Thyroid gland (tissue), 4 donors: Measurements from ENCODE around the gene ZNF318.

Experiments used
- POLR2A ChIP-seq, 2 donors: fragments of 450-650 bp; IDR thresholded peaks; one replicate each; pipeline ENCODE4 v1.6.1; 2017; ENCODE audit warnings: antibody characterized with exemption in 2 of 2, mild to moderate bottlenecking in 2 of 2, moderate library complexity in 1 of 2
- TF ChIP-seq, protein P1 (sequence below), 6 experiments: fragments of 200-600 bp in 3 of 6; fragments of 450-650 bp in 3 of 6; sonication (generic) in 3 of 6; IDR thresholded peaks; one replicate each; pipeline ENCODE4 v1.5.1; 2016 to 2019; ENCODE audit warnings: antibody characterized with exemption in 6 of 6, mild to moderate bottlenecking in 2 of 6, inconsistent platforms in 1 of 6, moderate library complexity in 1 of 6

DNA sequence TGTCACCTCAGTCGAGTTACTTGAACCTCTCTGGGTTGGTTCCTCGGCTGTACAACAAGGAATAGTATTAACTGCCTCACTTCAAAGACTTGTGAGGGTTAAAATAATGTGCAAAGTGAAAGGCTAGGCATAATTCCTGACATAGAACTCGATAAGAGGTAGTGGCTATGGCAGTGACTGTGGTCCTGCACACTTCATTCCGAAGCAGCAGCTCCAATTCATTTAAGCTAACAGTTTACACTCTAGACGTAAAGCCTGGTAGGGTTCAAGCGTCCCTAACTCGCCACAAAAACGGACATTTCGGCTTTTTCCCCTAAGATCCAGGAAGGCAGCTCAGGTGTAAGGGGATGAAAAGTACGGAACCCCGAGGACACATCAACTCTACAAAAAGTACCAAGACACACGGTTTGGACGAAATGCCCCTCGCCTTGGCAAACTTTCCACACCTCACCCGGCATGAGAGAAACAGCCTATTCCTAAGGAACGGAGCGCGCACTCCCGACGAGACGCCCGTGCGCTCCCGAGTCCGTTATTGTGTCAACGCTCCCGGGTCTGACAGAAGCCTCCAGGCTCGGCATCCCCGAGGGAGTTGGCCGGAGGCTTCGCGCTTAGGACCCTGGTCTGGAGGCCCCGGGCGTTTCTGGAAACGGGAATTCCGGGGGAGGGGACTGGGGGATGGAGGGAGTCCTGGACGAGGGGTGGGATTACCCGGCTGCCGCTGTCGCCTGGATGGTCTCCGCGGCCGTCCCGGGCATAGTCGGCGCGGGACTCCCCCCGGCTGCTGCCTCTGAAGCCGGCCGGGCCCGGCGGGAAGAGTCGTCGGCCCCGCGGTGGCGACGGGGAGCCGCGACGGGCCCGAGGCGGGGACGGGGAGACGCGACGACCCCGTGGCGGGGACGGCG, 937 bp downstream of the ZNF318 start:
- TF ChIP-seq, protein P1, sequence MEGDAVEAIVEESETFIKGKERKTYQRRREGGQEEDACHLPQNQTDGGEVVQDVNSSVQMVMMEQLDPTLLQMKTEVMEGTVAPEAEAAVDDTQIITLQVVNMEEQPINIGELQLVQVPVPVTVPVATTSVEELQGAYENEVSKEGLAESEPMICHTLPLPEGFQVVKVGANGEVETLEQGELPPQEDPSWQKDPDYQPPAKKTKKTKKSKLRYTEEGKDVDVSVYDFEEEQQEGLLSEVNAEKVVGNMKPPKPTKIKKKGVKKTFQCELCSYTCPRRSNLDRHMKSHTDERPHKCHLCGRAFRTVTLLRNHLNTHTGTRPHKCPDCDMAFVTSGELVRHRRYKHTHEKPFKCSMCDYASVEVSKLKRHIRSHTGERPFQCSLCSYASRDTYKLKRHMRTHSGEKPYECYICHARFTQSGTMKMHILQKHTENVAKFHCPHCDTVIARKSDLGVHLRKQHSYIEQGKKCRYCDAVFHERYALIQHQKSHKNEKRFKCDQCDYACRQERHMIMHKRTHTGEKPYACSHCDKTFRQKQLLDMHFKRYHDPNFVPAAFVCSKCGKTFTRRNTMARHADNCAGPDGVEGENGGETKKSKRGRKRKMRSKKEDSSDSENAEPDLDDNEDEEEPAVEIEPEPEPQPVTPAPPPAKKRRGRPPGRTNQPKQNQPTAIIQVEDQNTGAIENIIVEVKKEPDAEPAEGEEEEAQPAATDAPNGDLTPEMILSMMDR (IDR thresholded peaks at IDR 0.05): no peak
- TF ChIP-seq POLR2A (IDR thresholded peaks at IDR 0.05): no peak
